Measurements from ENCODE around the gene DCDC2.

Gene DCDC2

DNA sequence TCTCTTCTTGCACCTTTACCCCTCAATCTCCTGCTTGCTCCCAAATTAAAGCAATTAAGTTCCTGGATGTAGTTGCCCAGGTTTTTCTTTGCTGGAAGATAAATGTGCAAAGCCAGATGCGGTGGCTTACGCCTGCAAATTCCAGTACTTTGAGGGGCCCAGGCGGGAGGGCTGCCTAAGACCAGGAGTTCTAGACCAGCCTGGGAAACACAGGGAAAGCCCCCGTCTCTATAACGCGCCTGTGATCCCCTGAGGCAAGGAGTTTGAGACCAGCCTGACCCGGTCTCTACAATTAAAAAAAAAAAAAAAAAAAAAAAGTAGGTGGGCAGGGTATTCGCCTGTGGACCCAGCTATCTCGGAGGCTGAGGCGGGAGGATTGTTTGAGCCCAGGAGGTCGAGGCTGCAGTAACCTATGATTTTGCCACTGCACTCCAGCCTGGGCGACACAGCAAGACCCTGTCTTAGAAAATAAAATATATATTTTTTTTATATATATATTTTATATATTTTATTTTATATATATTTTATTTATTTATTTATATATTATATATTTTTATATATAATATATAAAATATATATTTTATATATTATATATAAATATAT lies 461 bp upstream of the DCDC2 start:
- peaks cover 2 to 3% of the 10 kb centered on the region in 2 donors for H3K4me1 ChIP-seq (ENCODE audit: control insufficient read depth in 2 of 2, insufficient read depth in 1 of 2, low read depth in 1 of 2, low read length in 2 of 2)
- WGBS, 2 donors (ENCODE audit: extremely low coverage in 2 of 2, insufficient read length in 2 of 2, insufficient replicate concordance in 1 of 2) = no CpG with 5 or more reads among the region's 12 CpGs

DNA sequence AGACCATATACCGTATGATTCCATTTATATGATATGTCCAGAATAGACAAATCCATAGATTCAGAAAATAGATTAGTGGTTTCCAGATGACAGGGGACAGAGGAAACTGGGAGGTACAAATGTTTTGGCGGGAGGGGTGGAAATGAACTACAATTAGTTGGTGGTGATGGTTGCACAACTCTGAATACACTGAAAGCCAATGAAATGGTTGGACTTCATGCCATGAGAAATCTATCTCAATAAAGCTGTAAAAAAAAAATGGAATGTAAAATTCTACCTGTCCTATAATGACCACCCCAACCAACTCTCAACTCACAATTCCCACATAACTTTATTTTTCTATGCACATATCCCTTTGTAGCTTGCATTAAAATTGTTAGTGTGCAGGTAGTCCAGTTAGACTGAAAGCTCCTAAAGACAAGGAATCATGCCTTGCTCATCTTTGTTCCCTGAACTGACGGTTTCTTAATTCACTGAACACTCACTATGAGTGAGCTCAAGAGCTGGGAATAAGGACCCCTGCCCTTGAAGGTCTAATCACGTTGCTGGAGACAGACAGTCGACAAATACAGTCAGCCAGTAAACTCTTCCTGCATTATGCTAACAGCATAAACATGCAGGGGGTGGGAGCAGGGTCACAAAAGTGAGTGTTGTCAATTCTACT lies 1.4 kb downstream of the DCDC2 start:
- Histone ChIP-seq H3K4me3 (ENCODE audit: low read length in 2 of 2) (no peak overlapping the region), H3K27ac (replicated peaks; ENCODE audit: low read length) (no peak overlapping the region), H2BK120ac (ENCODE audit: low read depth, low read length) (no peak overlapping the region), H3K4me2 (ENCODE audit: insufficient read depth, low read length, poor library complexity, severe bottlenecking) (no peak overlapping the region), H3K18ac (ENCODE audit: low read length) (no peak overlapping the region), H3K9me3 (replicated peaks in 1 of 2; ENCODE audit: control insufficient read depth in 2 of 2, insufficient read depth in 1 of 2, low read depth in 1 of 2, low read length in 2 of 2) (peaks cover 0 to 3% of the 10 kb centered on the region in 2 donors), H2AK5ac (ENCODE audit: low read depth, low read length) (no peak overlapping the region), H3K4ac (ENCODE audit: low read length) (no peak overlapping the region), H2AFZ (ENCODE audit: low read length) (no peak overlapping the region), H3K14ac (ENCODE audit: low read length) (no peak overlapping the region), H3K9ac (ENCODE audit: low read depth, low read length, poor library complexity) (no peak overlapping the region), H3K79me1 (ENCODE audit: low read depth, low read length) (no peaks in the 10 kb centered on the region), H3K27me3 (ENCODE audit: control insufficient read depth in 3 of 3, insufficient read depth in 3 of 3, low read depth in 1 of 3, low read length in 3 of 3) (no peaks in the 10 kb centered on the region), H2BK12ac (ENCODE audit: low read length) (no peak overlapping the region), H2BK15ac (ENCODE audit: low read length) (no peak overlapping the region), H3K36me3 (replicated peaks in 1 of 2; ENCODE audit: control insufficient read depth in 2 of 2, insufficient read depth in 2 of 2, low read length in 2 of 2) (no peaks in the 10 kb centered on the region), H4K91ac (ENCODE audit: low read depth, low read length, poor library complexity) (no peak overlapping the region), H3K23ac (ENCODE audit: low read depth, low read length, poor library complexity) (no peak overlapping the region), H4K8ac (ENCODE audit: low read depth, low read length) (no peak overlapping the region), H3K4me1 (ENCODE audit: control insufficient read depth in 2 of 2, insufficient read depth in 1 of 2, low read depth in 1 of 2, low read length in 2 of 2) (peaks cover 2 to 3% of the 10 kb centered on the region in 2 donors), H2BK5ac (ENCODE audit: low read length) (no peak overlapping the region)
- WGBS, 2 donors (ENCODE audit: extremely low coverage in 2 of 2, insufficient read length in 2 of 2, insufficient replicate concordance in 1 of 2) = no CpG with 5 or more reads among the region's 5 CpGs
- no peak for DNase-seq (ENCODE audit: low spot score)

More for the DNA sequence above, 461 bp upstream of the DCDC2 start:
- H2AK5ac ChIP-seq (ENCODE audit: low read depth, low read length) = no peak overlapping the region
- H4K8ac ChIP-seq (ENCODE audit: low read depth, low read length) = no peak overlapping the region
- no peak overlapping the region for H2BK120ac ChIP-seq (ENCODE audit: low read depth, low read length)
- H3K9me3 ChIP-seq (replicated peaks in 1 of 2; ENCODE audit: control insufficient read depth in 2 of 2, insufficient read depth in 1 of 2, low read depth in 1 of 2, low read length in 2 of 2) = peaks cover 0 to 3% of the 10 kb centered on the region in 2 donors
- H3K4me2 ChIP-seq (ENCODE audit: insufficient read depth, low read length, poor library complexity, severe bottlenecking) = no peak overlapping the region
- no peak overlapping the region for H2BK5ac ChIP-seq (ENCODE audit: low read length)
- H3K14ac ChIP-seq (ENCODE audit: low read length) = no peak overlapping the region
- no peak overlapping the region for H2BK15ac ChIP-seq (ENCODE audit: low read length)
- no peak overlapping the region for H3K9ac ChIP-seq (ENCODE audit: low read depth, low read length, poor library complexity)
- H4K91ac ChIP-seq (ENCODE audit: low read depth, low read length, poor library complexity) = no peak overlapping the region
- no peak overlapping the region for H2BK12ac ChIP-seq (ENCODE audit: low read length)
- H3K23ac ChIP-seq (ENCODE audit: low read depth, low read length, poor library complexity) = no peak overlapping the region
- no peak for DNase-seq (ENCODE audit: low spot score)
- peaks cover 0 to 4% (median 0%) of the 10 kb centered on the region in 3 experiments for H3K27me3 ChIP-seq (ENCODE audit: control insufficient read depth in 3 of 3, insufficient read depth in 3 of 3, low read depth in 1 of 3, low read length in 3 of 3)
- H3K27ac ChIP-seq (replicated peaks; ENCODE audit: low read length) = no peak overlapping the region
- H3K4ac ChIP-seq (ENCODE audit: low read length) = no peak overlapping the region
- H3K79me1 ChIP-seq (ENCODE audit: low read depth, low read length) = no peaks in the 10 kb centered on the region
- no peaks in the 10 kb centered on the region for H3K36me3 ChIP-seq (replicated peaks in 1 of 2; ENCODE audit: control insufficient read depth in 2 of 2, insufficient read depth in 2 of 2, low read length in 2 of 2)
- no peak overlapping the region for H3K18ac ChIP-seq (ENCODE audit: low read length)
- H3K4me3 ChIP-seq (ENCODE audit: low read length in 2 of 2) = no peak overlapping the region
- H2AFZ ChIP-seq (ENCODE audit: low read length) = no peak overlapping the region

DNA sequence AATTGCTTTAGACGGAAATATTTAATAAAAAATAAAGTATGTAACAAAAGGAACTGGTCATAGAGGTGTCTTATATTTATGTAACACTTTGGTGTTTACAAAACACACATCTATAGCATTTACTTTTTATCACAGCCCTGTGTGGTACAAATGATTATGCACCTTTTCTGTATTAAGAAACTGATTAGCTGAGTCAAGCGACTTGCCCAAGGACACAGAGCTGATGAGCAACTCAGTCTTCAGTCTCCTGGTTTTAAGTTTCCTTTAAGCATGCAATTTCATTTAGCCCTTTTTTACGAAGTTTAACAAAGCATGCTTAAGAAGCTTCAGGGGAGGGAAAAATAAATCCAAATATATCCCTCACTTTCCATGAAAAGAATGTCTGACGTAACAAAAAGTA lies 2.5 kb downstream of the DCDC2 start:
- Histone ChIP-seq H2AFZ (ENCODE audit: low read length) (no peak overlapping the region), H3K18ac (ENCODE audit: low read length) (no peak overlapping the region), H3K14ac (ENCODE audit: low read length) (no peak overlapping the region), H3K4me1 (ENCODE audit: control insufficient read depth in 2 of 2, insufficient read depth in 1 of 2, low read depth in 1 of 2, low read length in 2 of 2) (peaks cover 2 to 5% of the 10 kb centered on the region in 2 donors), H3K23ac (ENCODE audit: low read depth, low read length, poor library complexity) (no peak overlapping the region), H2AK5ac (ENCODE audit: low read depth, low read length) (no peak overlapping the region), H3K4me2 (ENCODE audit: insufficient read depth, low read length, poor library complexity, severe bottlenecking) (no peak overlapping the region), H2BK120ac (ENCODE audit: low read depth, low read length) (no peak overlapping the region), H2BK5ac (ENCODE audit: low read length) (no peak overlapping the region), H2BK12ac (ENCODE audit: low read length) (no peak overlapping the region), H3K9me3 (replicated peaks in 1 of 2; ENCODE audit: control insufficient read depth in 2 of 2, insufficient read depth in 1 of 2, low read depth in 1 of 2, low read length in 2 of 2) (peaks cover 0 to 3% of the 10 kb centered on the region in 2 donors), H3K4me3 (ENCODE audit: low read length in 2 of 2) (no peak overlapping the region), H4K8ac (ENCODE audit: low read depth, low read length) (no peak overlapping the region), H3K4ac (ENCODE audit: low read length) (no peak overlapping the region), H3K79me1 (ENCODE audit: low read depth, low read length) (no peaks in the 10 kb centered on the region), H4K91ac (ENCODE audit: low read depth, low read length, poor library complexity) (no peak overlapping the region), H2BK15ac (ENCODE audit: low read length) (no peak overlapping the region), H3K36me3 (replicated peaks in 1 of 2; ENCODE audit: control insufficient read depth in 2 of 2, insufficient read depth in 2 of 2, low read length in 2 of 2) (no peaks in the 10 kb centered on the region), H3K9ac (ENCODE audit: low read depth, low read length, poor library complexity) (no peak overlapping the region), H3K27me3 (ENCODE audit: control insufficient read depth in 3 of 3, insufficient read depth in 3 of 3, low read depth in 1 of 3, low read length in 3 of 3) (peaks cover 0 to 1% (median 0%) of the 10 kb centered on the region in 3 experiments), H3K27ac (replicated peaks; ENCODE audit: low read length) (no peak overlapping the region)
- WGBS, 2 donors (ENCODE audit: extremely low coverage in 2 of 2, insufficient read length in 2 of 2, insufficient replicate concordance in 1 of 2) = no CpG with 5 or more reads among the region's 4 CpGs
- DNase-seq (ENCODE audit: low spot score) = no peak

DNA sequence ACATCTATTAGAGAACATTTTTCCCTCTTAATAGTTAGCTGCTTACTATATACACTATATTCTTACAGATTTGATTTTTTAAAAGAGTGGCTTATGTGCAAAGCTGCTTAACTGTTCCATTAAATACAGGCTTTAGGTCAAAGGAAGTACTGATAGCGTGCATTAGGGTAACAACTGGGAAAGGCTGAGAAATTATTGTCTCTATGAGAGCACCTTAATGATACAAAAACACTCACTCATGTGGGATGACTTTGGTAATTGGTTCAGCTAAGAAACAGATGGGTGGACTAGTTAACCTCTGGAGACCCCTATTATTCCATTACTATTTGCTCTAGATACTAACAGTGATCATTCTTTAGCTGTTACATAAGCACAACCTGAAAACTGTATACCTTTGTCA lies 4.0 kb downstream of the DCDC2 start:
- Histone ChIP-seq H3K4me3 (ENCODE audit: low read length in 2 of 2) (no peak overlapping the region), H3K23ac (ENCODE audit: low read depth, low read length, poor library complexity) (no peak overlapping the region)

More for the DNA sequence above, 4.0 kb downstream of the DCDC2 start:
- DNase-seq (ENCODE audit: low spot score) = no peak
- Histone ChIP-seq H4K8ac (ENCODE audit: low read depth, low read length) (no peak overlapping the region), H3K79me1 (ENCODE audit: low read depth, low read length) (no peaks in the 10 kb centered on the region), H2BK120ac (ENCODE audit: low read depth, low read length) (no peak overlapping the region), H3K27ac (replicated peaks; ENCODE audit: low read length) (no peak overlapping the region), H2AFZ (ENCODE audit: low read length) (no peak overlapping the region), H3K18ac (ENCODE audit: low read length) (no peak overlapping the region), H3K14ac (ENCODE audit: low read length) (no peak overlapping the region), H4K91ac (ENCODE audit: low read depth, low read length, poor library complexity) (no peak overlapping the region), H3K9me3 (replicated peaks in 1 of 2; ENCODE audit: control insufficient read depth in 2 of 2, insufficient read depth in 1 of 2, low read depth in 1 of 2, low read length in 2 of 2) (peaks cover 0 to 3% of the 10 kb centered on the region in 2 donors), H2BK15ac (ENCODE audit: low read length) (no peak overlapping the region), H3K4me2 (ENCODE audit: insufficient read depth, low read length, poor library complexity, severe bottlenecking) (no peak overlapping the region), H2BK12ac (ENCODE audit: low read length) (no peak overlapping the region), H3K9ac (ENCODE audit: low read depth, low read length, poor library complexity) (no peak overlapping the region), H2BK5ac (ENCODE audit: low read length) (no peak overlapping the region), H2AK5ac (ENCODE audit: low read depth, low read length) (no peak overlapping the region), H3K27me3 (ENCODE audit: control insufficient read depth in 3 of 3, insufficient read depth in 3 of 3, low read depth in 1 of 3, low read length in 3 of 3) (peaks cover 0 to 15% (median 0%) of the 10 kb centered on the region in 3 experiments), H3K4me1 (ENCODE audit: control insufficient read depth in 2 of 2, insufficient read depth in 1 of 2, low read depth in 1 of 2, low read length in 2 of 2) (peaks cover 0 to 2% of the 10 kb centered on the region in 2 donors), H3K36me3 (replicated peaks in 1 of 2; ENCODE audit: control insufficient read depth in 2 of 2, insufficient read depth in 2 of 2, low read length in 2 of 2) (no peaks in the 10 kb centered on the region), H3K4ac (ENCODE audit: low read length) (no peak overlapping the region)
- WGBS, 2 donors (ENCODE audit: extremely low coverage in 2 of 2, insufficient read length in 2 of 2, insufficient replicate concordance in 1 of 2) = no CpG with 5 or more reads among the region's 1 CpG
